HG02623 (cell line): ENCODE data around the gene LRRC1.

Experiments
- ATAC-seq: cut with Tn5 transposase; IDR thresholded peaks from one replicate; pipeline ENCODE4 v1.9.1; 2021; ENCODE audit warnings: moderate library complexity; ENCODE audit not compliant: unreplicated experiment

Gene LRRC1

GRCh38 chr6:53920881-53921280 is 126.1 kb downstream of the LRRC1 start:
- ATAC-seq = no peak

DNA sequence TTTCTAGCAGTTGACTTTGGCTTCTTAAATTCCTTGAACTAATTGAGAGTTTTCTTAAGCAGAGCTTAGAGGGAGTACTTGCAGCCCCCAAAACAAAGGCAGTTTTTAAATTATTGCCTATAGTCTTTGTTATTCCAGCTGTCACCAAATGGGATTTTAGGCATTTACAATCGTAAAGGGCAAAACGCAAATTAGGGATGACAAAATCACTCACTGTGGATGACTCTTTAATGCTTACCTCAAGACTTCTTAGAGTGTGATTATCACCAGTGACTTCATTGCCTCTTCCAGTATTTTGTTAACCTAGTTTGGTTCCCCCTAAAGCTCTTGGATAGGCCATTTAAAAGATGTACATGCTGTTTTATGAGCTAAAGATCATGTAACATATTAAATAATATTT is 126.8 kb downstream of the LRRC1 start:
- no peak for ATAC-seq

GRCh38 chr6:53922539-53922981 is 127.8 kb downstream of the LRRC1 start:
- no peak for ATAC-seq

- ATAC-seq = no peak
Measured at GRCh38 chr6:53924277-53924676, 129.5 kb downstream of the LRRC1 start.

DNA sequence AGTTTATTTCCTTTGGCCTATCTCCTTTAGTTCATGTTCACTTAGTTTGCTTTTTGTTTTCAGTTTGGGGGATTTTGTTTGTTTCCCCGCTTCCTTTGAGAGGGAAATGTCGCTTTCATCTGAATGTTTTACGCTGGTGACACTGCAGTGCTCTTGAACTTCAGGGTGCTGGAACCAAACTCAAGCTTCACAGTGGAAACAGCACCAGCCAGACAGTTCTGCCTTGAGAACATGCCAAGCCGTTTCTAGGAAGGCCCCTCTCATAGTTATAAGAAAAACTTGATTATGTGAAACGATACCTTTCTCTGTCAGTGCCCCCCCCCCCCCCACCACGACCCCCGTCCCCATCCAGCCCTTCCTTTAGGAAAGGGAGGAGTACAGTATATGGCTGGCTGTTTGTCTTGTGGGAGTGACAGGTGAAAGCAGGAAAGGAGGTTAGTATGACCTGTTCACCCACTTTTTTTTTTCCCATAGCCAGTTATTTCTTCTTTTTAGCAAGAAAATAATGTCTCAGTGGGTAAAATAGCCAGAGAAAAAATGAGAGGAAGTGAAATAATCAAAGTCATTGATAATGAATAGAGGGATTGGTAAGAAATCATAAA is 130.1 kb downstream of the LRRC1 start:
- no peak for ATAC-seq

DNA sequence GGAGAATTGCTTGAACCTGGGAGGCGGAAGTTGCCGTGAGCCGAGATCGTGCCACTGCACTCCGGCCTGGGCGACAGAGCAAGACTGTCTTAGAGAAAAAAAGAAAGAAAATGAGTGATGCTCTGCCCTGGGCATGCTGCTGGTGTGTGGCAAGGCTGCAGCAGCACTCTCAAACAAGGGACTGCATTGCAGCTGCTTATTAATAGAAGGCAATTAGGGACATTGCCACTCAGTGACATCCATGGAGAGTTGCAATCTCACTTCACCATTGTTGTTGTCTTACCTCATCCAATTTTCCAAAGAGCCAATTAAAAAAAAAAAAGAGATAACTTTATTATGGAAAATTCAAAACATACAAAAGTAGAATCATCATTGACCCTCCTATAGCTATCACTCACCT is 131.1 kb downstream of the LRRC1 start:
- no peak for ATAC-seq

GRCh38 chr6:53926505-53926904 is 131.7 kb downstream of the LRRC1 start:
- no peak for ATAC-seq

DNA sequence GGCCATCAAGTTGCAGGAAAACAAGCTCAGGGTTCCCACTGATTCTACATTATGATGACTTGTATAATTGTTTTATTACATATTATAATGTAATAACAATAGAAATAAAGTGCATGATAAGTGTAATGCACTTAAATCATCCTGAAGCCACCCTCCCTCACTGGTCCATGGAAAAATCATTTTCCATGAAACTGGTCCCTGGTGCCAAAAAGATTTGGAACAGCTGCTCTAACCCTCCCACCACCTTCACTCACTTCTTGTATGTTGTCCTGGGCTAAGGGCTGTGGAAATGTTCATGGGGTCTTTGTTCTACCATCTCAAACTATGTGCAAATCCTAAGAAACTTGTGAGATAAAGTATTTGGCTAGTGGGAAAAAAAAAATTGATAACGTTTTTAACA is 133.8 kb downstream of the LRRC1 start:
- ATAC-seq = no peak

GRCh38 chr6:53929041-53929820 is 134.4 kb downstream of the LRRC1 start:
- ATAC-seq = no peak

- no peak for ATAC-seq
Measured at GRCh38 chr6:53929821-53930120, 135.0 kb downstream of the LRRC1 start.

DNA sequence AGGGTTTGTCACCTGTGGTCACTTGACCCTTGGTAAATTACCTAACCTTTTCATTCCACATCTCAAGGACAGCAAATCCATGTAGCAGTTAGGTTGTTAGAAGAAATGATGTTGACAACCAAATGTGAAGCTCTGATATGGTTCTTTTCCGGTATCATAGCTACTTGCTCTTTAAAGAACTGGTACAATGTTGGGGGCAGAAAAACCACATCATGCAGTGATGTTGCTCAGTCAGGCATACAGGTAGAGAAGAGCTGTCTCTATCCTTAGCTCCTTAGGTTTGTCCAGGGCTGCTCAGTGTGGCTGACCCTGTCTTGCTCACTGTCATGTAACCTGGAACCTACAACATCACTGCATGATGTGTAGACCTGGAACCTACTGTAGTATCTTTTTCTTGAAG is 135.5 kb downstream of the LRRC1 start:
- no peak for ATAC-seq

DNA sequence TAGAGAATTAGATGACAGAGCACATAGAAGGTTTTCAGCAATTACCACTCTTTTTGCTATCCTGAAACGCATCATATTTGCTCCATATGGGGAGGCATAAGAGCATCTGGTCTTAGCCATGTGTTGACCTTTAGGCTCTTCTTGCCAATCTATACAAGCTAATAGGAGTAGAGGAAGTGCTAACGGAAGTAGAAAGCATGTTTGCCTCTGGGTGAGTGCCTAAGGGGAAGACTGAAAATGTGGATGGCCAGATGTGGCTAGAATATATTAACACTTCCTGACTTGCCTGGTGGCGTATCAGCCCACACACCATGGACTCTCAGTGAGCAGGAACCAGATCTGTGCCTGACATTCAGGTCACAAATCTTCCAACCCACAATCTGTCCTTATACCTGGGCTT is 136.3 kb downstream of the LRRC1 start:
- no peak for ATAC-seq

GRCh38 chr6:53932516-53932915 is 137.7 kb downstream of the LRRC1 start:
- no peak for ATAC-seq

GRCh38 chr6:53934023-53934422 is 139.2 kb downstream of the LRRC1 start:
- no peak for ATAC-seq

GRCh38 chr6:53937461-53937860 is 142.7 kb downstream of the LRRC1 start:
- no peak for ATAC-seq

DNA sequence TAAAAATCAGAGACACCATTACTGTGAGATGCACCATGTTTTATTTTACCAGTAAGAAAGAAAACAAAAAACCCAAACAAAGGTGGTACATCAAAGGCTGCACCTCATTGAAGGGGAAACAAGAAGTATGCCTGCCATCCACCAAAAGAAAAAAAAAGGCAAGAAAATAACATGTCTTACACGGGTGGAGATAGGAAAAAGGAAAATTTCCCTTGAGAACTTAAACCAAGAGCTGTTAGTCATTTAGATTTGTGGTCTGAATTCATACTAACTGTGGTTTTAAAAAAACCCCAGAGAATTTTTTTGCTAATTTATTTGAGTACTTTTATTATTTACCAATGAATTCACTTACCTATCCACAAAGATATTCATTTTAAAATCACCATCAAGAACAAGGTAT is 144.0 kb downstream of the LRRC1 start:
- ATAC-seq = no peak

DNA sequence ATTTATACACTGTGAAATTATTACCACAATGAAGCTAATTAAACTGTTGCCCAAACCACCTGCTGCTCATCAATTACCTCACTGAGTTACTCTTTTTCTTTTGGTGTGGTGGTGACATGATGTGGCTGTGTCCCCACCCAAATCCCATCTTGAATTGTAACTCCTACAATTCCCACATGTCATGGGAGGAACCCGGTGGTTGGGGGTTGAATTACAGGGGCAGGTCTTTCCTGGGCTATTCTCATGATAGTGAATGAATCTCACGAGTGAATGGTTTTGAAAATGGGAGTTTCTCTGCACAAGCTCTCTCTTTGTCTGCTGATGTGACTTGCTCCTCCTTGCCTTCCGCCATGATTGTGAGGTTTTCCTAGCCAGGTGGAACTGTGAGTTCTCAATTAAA is 145.0 kb downstream of the LRRC1 start:
- no peak for ATAC-seq

- ATAC-seq = no peak
Measured at GRCh38 chr6:53943395-53943794, 148.6 kb downstream of the LRRC1 start.

- no peak for ATAC-seq
Measured at GRCh38 chr6:53944091-53944490, 149.3 kb downstream of the LRRC1 start.

DNA sequence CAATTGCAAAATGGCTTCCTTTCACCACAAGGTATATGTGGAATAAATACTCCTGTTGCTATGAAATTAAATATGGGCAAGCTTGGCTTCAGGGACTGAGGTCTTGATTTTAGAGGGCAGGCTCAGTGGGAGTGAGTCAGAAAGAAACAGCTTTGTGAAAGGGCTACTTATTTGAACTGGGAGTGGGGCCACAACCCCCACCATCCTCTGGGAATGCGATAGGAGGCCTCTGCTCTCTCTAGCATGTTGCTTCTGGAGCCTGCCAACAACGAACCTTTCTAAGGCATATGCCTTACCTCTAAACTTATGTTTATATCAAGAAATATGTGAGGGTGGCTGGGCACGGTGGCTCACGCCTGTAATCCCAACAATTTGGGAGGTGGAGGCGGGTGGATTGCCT is 149.7 kb downstream of the LRRC1 start:
- no peak for ATAC-seq

GRCh38 chr6:53945765-53946407 is 151.1 kb downstream of the LRRC1 start:
- ATAC-seq = no peak

- ATAC-seq = no peak
Measured at GRCh38 chr6:53947780-53948179, 153.0 kb downstream of the LRRC1 start.
